KMS-11 (cell line): ENCODE results near the gene CSF2.

Experiments used
- H2AFZ ChIP-seq: fragments of 200-600 bp; sonication (generic); 2 replicates; pipeline ENCODE4 v1.6.1; 2016; ENCODE audit warnings: antibody characterized with exemption, mixed run types, low read depth
- H3K27ac ChIP-seq: fragments of 200-600 bp; sonication (generic); 2 replicates; pipeline ENCODE4 v1.6.1; 2016; ENCODE audit warnings: mild to moderate bottlenecking, mixed run types
- H3K27me3 ChIP-seq: fragments of 200-600 bp; sonication (generic); 2 replicates; pipeline ENCODE4 v1.6.1; 2017; ENCODE audit warnings: mild to moderate bottlenecking, low read depth, mixed run types, moderate library complexity; ENCODE audit not compliant: insufficient read depth
- H3K36me3 ChIP-seq: fragments of 200-600 bp; sonication (generic); 2 replicates; pipeline ENCODE4 v1.6.1; 2017; ENCODE audit warnings: mild to moderate bottlenecking, mixed run types; ENCODE audit not compliant: insufficient read depth
- H3K4me1 ChIP-seq: fragments of 200-600 bp; sonication (generic); 2 replicates; pipeline ENCODE4 v1.6.1; 2016; ENCODE audit warnings: mild to moderate bottlenecking, low read depth, mixed run types; ENCODE audit not compliant: poor library complexity, severe bottlenecking
- H3K4me2 ChIP-seq: fragments of 200-600 bp; sonication (generic); 2 replicates; pipeline ENCODE4 v1.7.0; 2016; ENCODE audit warnings: mild to moderate bottlenecking, mixed run types
- H3K4me3 ChIP-seq: fragments of 200-600 bp; sonication (generic); IDR thresholded peaks from 2 replicates; pipeline ENCODE4 v1.6.1; 2017; ENCODE audit warnings: low read depth, low read length, mixed read lengths; ENCODE audit not compliant: insufficient read depth
- H3K79me2 ChIP-seq: fragments of 200-600 bp; sonication (generic); 2 replicates; pipeline ENCODE4 v1.6.1; 2016; ENCODE audit warnings: low read depth, mixed run types; ENCODE audit not compliant: insufficient read depth
- H3K9ac ChIP-seq: fragments of 200-600 bp; sonication (generic); 2 replicates; pipeline ENCODE4 v1.6.1; 2016; ENCODE audit warnings: mild to moderate bottlenecking, mixed run types
- H4K20me1 ChIP-seq: fragments of 200-600 bp; sonication (generic); 2 replicates; pipeline ENCODE4 v1.6.1; 2016; ENCODE audit warnings: mild to moderate bottlenecking, mixed run types; ENCODE audit not compliant: insufficient read depth
- CTCF ChIP-seq: fragments of 200-600 bp; sonication (generic); conservative IDR thresholded peaks from 2 replicates; pipeline ENCODE4 v1.6.1; 2017; ENCODE audit warnings: low read depth, mild to moderate bottlenecking, antibody characterized with exemption, low read length, moderate library complexity, mixed read lengths

The CSF2 gene

DNA sequence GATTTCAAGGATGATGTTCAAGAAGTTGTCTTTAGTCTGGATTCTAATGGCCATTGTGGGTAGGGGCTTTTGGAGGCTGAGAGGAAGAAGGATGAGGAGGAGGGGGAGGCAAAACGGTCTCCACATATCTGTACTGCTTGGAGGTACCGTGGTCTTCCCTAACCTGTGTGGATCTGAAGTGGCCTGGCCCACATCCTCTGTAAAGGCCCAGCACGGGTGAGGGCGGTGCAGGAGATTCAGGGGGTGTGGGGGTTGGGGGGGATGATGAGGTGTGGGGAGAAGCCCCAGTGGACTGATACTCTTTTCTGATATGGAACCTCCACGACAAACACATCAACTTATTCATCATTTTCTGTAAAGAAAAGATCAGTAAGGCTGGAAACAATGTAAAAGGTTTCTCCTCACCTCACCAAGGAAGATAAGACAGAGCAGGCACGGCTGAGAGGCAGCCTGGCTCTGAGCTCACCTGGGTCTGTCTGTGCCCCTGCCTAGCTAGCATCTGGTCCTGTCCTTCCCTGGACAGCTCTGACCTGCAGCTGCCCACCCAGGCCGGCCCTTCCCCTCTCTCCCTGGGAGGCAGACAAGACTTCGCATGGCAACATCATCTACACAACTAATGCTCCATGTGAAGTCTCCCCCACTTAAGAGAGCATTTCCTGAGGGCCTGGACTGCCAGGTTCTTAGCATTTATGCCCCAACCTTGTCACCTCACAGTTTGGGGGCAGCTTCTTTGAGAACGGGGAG is 18.7 kb upstream of the CSF2 start:
- Histone ChIP-seq H3K36me3 (no peaks in the 10 kb centered on the region), H3K4me2 (no peak overlapping the region), H3K4me3 (no peak overlapping the region), H3K9ac (no peak overlapping the region), H2AFZ (no peak overlapping the region), H3K79me2 (no peaks in the 10 kb centered on the region), H3K27ac (no peak overlapping the region), H3K27me3 (no peaks in the 10 kb centered on the region), H4K20me1 (no peaks in the 10 kb centered on the region), H3K4me1 (no peaks in the 10 kb centered on the region)
- no peak for TF ChIP-seq CTCF

GRCh38 chr5:132055441-132055807 is 18.2 kb upstream of the CSF2 start:
- H4K20me1 ChIP-seq, result no peaks in the 10 kb centered on the region
- H3K4me3 ChIP-seq, result no peak overlapping the region
- H3K79me2 ChIP-seq, result no peaks in the 10 kb centered on the region
- no peak overlapping the region for H3K4me2 ChIP-seq
- H2AFZ ChIP-seq, result no peak overlapping the region
- no peaks in the 10 kb centered on the region for H3K4me1 ChIP-seq
- no peaks in the 10 kb centered on the region for H3K27me3 ChIP-seq
- H3K9ac ChIP-seq, result no peak overlapping the region
- H3K27ac ChIP-seq, result no peak overlapping the region
- no peaks in the 10 kb centered on the region for H3K36me3 ChIP-seq
- no peak for TF ChIP-seq CTCF

GRCh38 chr5:132055808-132056609 is 17.6 kb upstream of the CSF2 start:
- Histone ChIP-seq H3K36me3 (no peaks in the 10 kb centered on the region), H3K4me2 (no peak overlapping the region), H3K4me3 (no peak overlapping the region), H3K27me3 (no peaks in the 10 kb centered on the region), H3K27ac (no peak overlapping the region), H2AFZ (no peak overlapping the region), H3K79me2 (no peaks in the 10 kb centered on the region), H3K4me1 (no peaks in the 10 kb centered on the region), H4K20me1 (no peaks in the 10 kb centered on the region), H3K9ac (no peak overlapping the region)
- no peak for TF ChIP-seq CTCF

GRCh38 chr5:132056610-132057497 is 16.7 kb upstream of the CSF2 start:
- Histone ChIP-seq H3K9ac (no peak overlapping the region), H3K4me2 (no peak overlapping the region), H3K36me3 (no peaks in the 10 kb centered on the region), H3K27me3 (no peaks in the 10 kb centered on the region), H4K20me1 (no peaks in the 10 kb centered on the region), H3K79me2 (no peaks in the 10 kb centered on the region), H3K27ac (no peak overlapping the region), H3K4me1 (no peaks in the 10 kb centered on the region), H2AFZ (no peak overlapping the region), H3K4me3 (no peak overlapping the region)
- TF ChIP-seq CTCF, result no peak
